A549 treated with ZK216348 at 1 μM for 4 hours (cell line): ENCODE results near the gene OR7G3. TPM values are rescaled to one million over a fixed set of nuclear protein-coding genes. Genes with fewer than 3 reads are reported as not detected.

ENCODE experiments used
- total RNA-seq: library from RNA; stranded (reverse); fragments of 200-300 nt; extraction: Qiagen RNA extraction; gene quantifications from 5 replicates; pipeline ENCODE4 v1.2.3, GENCODE V29; 2022; ENCODE audit warnings: low read depth

The OR7G3 gene
- not detected in 5 replicates for total RNA-seq

DNA sequence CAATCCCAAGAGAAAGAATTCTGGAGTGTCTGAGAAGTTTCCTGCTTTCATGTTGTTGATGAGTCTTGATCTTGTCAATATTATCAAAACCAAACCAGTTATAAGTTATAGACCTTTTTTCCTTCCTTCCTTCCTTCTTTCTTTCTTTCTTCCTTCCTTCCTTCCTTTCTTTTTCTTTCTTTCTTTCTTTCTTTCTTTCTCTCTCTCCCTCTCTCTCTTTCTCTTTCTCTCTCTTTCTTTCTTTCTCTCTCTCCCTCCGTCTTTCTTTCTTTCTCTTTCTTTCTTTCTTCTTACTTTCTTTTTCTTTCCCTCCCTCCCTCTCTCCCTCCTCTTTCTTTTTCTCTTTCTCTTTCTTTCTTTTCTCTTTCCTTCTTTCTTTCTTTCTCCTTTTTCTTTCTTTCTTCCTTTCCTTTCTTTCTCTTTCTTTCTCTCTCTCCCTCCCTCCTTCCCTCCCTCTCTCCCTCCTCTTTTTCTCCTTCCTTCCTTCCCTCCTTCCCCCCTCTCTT, at the start of gene OR7G3:
TSS of gene OR7G3 (minus strand) at position 51 of the 506 bp plus-strand sequence. CDS start at position 51, 0 bp downstream.

DNA sequence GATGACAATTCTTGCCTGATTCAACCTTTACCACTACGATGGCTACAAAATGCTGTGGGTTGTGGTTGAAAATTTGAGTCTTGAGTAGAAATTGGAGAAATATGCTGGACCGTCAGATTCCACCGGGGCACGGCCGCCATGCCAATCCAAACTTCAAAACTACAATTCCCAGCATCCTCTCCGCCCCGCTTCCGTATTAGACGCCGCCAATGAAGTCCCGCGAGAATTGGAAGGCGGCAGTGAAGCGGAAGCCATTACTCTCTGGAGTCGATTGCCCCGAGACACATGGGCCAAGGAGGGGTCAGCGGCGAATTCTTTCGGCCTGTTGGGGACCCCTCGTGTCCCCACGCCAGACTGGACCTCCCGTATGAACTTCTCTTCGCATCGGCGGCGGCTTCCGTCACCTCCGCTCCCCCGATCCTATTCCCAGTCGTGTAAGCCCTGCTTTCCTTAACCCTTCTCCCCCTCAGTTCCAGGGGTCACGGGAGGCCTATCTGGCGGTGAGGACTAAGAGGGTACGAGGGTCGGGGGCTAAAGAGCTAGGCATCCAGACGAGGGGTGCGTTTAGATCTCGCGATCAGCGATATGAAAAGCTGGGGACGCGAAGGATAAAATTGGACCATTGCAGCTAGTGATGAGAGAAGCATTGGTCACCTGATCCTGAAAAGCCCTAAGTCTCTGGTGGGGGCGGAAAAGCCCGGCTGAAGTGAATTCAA, 13.6 kb upstream of the OR7G3 start, which contains the start of gene ZNF317:
TSS of gene ZNF317 (plus strand) at position 239 of the 716 bp plus-strand sequence. CDS start 15,620 bp downstream, outside the sequence.

DNA sequence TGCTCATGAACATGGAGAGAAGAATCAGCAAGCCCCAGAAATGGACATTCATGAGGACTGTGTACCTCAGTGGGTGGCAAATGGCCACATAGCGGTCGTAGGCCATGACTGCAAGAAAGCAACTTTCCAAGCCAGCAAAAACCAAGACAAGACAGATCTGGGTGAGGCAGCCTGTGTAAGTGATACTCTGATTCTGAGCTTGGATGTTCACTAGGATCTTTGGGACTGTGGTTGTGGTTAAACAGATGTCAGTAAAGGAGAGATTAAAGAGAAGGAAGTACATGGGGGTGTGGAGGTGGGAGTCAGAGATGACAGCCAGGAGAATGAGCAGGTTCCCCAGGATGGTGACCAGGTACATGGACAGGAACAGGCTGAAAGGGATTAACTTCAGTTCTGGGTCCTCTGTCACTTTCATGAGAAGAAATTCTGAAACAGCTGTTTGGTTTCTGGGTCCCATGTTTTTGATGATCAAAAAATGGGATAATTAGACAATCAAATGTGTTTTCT, 11.4 kb downstream of the OR7G3 start, which contains the start of gene OR7G1:
TSS of gene OR7G1 (minus strand) at position 457 of the 507 bp plus-strand sequence. CDS start at position 457, 0 bp downstream.

DNA sequence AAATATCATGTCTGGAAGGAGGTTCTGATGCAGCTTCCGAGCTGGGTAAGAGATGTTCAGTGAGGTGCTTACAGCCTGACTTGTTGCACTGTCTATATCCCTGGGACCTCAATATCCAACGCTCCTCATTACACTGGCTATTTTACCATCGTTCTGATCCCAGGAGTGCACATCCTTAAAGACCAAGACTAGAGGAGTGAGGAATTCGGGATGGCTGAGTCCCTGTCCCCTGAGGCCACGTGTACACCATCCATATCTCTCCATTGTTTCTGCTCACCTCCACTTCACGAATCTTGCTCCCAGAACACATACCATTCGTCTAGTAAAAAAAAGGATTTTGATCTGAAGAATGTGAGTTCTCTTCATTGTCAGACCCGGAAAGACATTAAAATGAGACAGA, 19.4 kb downstream of the OR7G3 start, which contains the start of gene OR7G2:
TSS of gene OR7G2 (minus strand) at position 101 of the 400 bp plus-strand sequence. CDS start 4,232 bp downstream, outside the sequence.

DNA sequence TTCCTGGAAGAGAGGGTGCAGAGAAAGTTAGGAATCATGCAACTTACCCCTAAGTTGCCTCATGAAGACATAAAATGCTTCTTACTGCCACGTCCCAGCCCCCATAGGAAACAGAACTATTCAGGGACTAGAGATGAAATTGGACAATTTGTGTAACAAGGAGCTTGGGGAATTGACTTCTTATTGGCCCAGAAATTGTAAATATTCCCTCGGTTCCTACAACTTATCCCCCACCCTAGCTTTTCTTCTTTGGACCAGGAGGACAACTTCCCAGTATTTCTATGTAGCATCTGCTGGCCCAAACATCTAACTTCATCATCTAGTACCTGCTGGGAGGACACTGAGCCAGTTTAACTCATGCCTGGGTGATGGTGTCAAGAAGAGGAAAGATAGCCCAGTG, 40.0 kb downstream of the OR7G3 start, which contains the start of gene OR1M1:
TSS of gene OR1M1 (plus strand) at position 301 of the 400 bp plus-strand sequence. CDS start 6,184 bp downstream, outside the sequence.

Other genes starting within 250 kb of the OR7G3 start
- gene MUC16, start 116.5 kb downstream of the OR7G3 start, total RNA-seq = under 0.01 to 0.09 TPM (median 0.06 TPM) in 4 of 5 replicates, not detected in the other
- gene OR1M1, start 39.9 kb downstream of the OR7G3 start, total RNA-seq = not detected in 5 replicates
- not detected in 5 replicates for gene OR7G2, start 19.5 kb downstream of the OR7G3 start, total RNA-seq
- gene OR7G1, start 11.2 kb downstream of the OR7G3 start, total RNA-seq = not detected in 5 replicates
- 16.4 to 20.9 TPM (median 18.9 TPM) in 5 replicates for gene ZNF317, start 13.4 kb upstream of the OR7G3 start, total RNA-seq
- gene OR7D2, start 52.0 kb upstream of the OR7G3 start, total RNA-seq = not detected in 5 replicates
- not detected in 5 replicates for gene OR7D4, start 92.6 kb upstream of the OR7G3 start, total RNA-seq
- not detected in 5 replicates for gene OR7E24, start 124.0 kb upstream of the OR7G3 start, total RNA-seq
- 1.1 to 2.0 TPM (median 1.4 TPM) in 5 replicates for gene ZNF699, start 182.9 kb upstream of the OR7G3 start, total RNA-seq
- 4.8 to 7.3 TPM (median 5.8 TPM) in 5 replicates for gene ZNF559, start 197.2 kb upstream of the OR7G3 start, total RNA-seq
- gene ZNF177, start 236.1 kb upstream of the OR7G3 start, total RNA-seq = 0.30 to 0.74 TPM (median 0.62 TPM) in 5 replicates